ENCODE measurements around the gene DNAH1. TPM values are rescaled to one million over a fixed set of nuclear protein-coding genes. Genes with fewer than 3 reads are reported as not detected.

The DNAH1 gene
- polyA plus RNA-seq, 1 donor = 22.9 TPM

- Histone ChIP-seq H3K4me1 (ENCODE audit: control insufficient read depth, insufficient read depth, low read length) (peaks cover 4% of the 10 kb centered on the region), H3K4me3 (ENCODE audit: low read length) (no peak overlapping the region), H3K9me3 (ENCODE audit: control insufficient read depth, low read depth, low read length) (no peaks in the 10 kb centered on the region), H3K27ac (ENCODE audit: low read length) (no peak overlapping the region), H3K36me3 (ENCODE audit: control insufficient read depth, insufficient read depth, low read length) (no peaks in the 10 kb centered on the region), H3K27me3 (ENCODE audit: control insufficient read depth, insufficient read depth, low read length) (no peaks in the 10 kb centered on the region)
- WGBS (ENCODE audit: insufficient coverage, low lambda C conversion rate) = no CpG with 5 or more reads among the region's 3 CpGs
- DNase-seq = no peak
Measured at GRCh38 chr3:52429031-52429430, 112.9 kb downstream of the DNAH1 start.

GRCh38 chr3:52429779-52430415 is 113.8 kb downstream of the DNAH1 start:
- peak overlapping the region; percentile 10 for H3K27ac ChIP-seq (ENCODE audit: low read length)
- peak in 1 of 2 donors; percentile 32 for DNase-seq

GRCh38 chr3:52430416-52430810 is 114.3 kb downstream of the DNAH1 start:
- DNase-seq = no peak
- no peak overlapping the region for H3K4me3 ChIP-seq (ENCODE audit: low read length)
- H3K27me3 ChIP-seq (ENCODE audit: control insufficient read depth, insufficient read depth, low read length) = no peaks in the 10 kb centered on the region
- H3K4me1 ChIP-seq (ENCODE audit: control insufficient read depth, insufficient read depth, low read length) = peaks cover 4% of the 10 kb centered on the region
- H3K9me3 ChIP-seq (ENCODE audit: control insufficient read depth, low read depth, low read length) = no peaks in the 10 kb centered on the region
- peak overlapping the region; percentile 10 for H3K27ac ChIP-seq (ENCODE audit: low read length)
- WGBS (ENCODE audit: insufficient coverage, low lambda C conversion rate) = no CpG with 5 or more reads among the region's 9 CpGs
- no peaks in the 10 kb centered on the region for H3K36me3 ChIP-seq (ENCODE audit: control insufficient read depth, insufficient read depth, low read length)

More at GRCh38 chr3:52429779-52430415, 113.8 kb downstream of the DNAH1 start:
- H3K27me3 ChIP-seq (ENCODE audit: control insufficient read depth, insufficient read depth, low read length) = no peaks in the 10 kb centered on the region
- peaks cover 4% of the 10 kb centered on the region for H3K4me1 ChIP-seq (ENCODE audit: control insufficient read depth, insufficient read depth, low read length)
- no peak overlapping the region for H3K4me3 ChIP-seq (ENCODE audit: low read length)
- WGBS (ENCODE audit: insufficient coverage, low lambda C conversion rate) = no CpG with 5 or more reads among the region's 7 CpGs
- no peaks in the 10 kb centered on the region for H3K36me3 ChIP-seq (ENCODE audit: control insufficient read depth, insufficient read depth, low read length)
- H3K9me3 ChIP-seq (ENCODE audit: control insufficient read depth, low read depth, low read length) = no peaks in the 10 kb centered on the region

- Histone ChIP-seq H3K36me3 (ENCODE audit: control insufficient read depth, insufficient read depth, low read length) (no peaks in the 10 kb centered on the region), H3K4me3 (ENCODE audit: low read length) (no peak overlapping the region), H3K9me3 (ENCODE audit: control insufficient read depth, low read depth, low read length) (no peaks in the 10 kb centered on the region), H3K27ac (ENCODE audit: low read length) (no peak overlapping the region), H3K27me3 (ENCODE audit: control insufficient read depth, insufficient read depth, low read length) (no peaks in the 10 kb centered on the region), H3K4me1 (ENCODE audit: control insufficient read depth, insufficient read depth, low read length) (peaks cover 4% of the 10 kb centered on the region)
- WGBS (ENCODE audit: insufficient coverage, low lambda C conversion rate) = 100% methylated on average over 1 of the region's 10 CpGs
- no peak for DNase-seq
Measured at GRCh38 chr3:52431459-52432223, 115.5 kb downstream of the DNAH1 start.

DNA sequence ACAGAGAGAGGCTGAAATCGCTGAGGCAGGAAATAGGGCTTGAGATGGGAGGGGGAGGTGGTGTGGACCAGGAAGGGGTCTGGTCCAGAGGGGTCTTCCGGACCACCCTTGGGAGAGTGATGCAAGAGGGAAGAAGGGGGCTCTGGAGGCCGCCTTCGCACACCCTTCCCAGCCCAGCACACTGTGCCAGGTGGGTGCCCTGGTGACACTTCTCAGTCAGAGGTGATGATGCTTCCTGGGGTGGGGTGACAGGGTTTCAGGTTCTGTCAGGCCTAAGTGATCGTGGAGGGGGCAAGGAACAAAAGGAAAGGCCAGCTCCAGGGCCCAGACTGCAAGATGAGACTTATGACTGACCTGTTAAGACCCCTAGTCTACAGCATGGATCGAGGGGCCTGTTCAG is 116.1 kb downstream of the DNAH1 start:
- no CpG with 5 or more reads among the region's 6 CpGs for WGBS (ENCODE audit: insufficient coverage, low lambda C conversion rate)
- no peak overlapping the region for H3K27ac ChIP-seq (ENCODE audit: low read length)
- no peak for DNase-seq

GRCh38 chr3:52432691-52433141 is 116.6 kb downstream of the DNAH1 start:
- peaks cover 4% of the 10 kb centered on the region for H3K4me1 ChIP-seq (ENCODE audit: control insufficient read depth, insufficient read depth, low read length)
- H3K36me3 ChIP-seq (ENCODE audit: control insufficient read depth, insufficient read depth, low read length) = no peaks in the 10 kb centered on the region
- no peaks in the 10 kb centered on the region for H3K9me3 ChIP-seq (ENCODE audit: control insufficient read depth, low read depth, low read length)
- DNase-seq = no peak
- no peaks in the 10 kb centered on the region for H3K27me3 ChIP-seq (ENCODE audit: control insufficient read depth, insufficient read depth, low read length)
- no peak overlapping the region for H3K27ac ChIP-seq (ENCODE audit: low read length)
- H3K4me3 ChIP-seq (ENCODE audit: low read length) = no peak overlapping the region
- no CpG with 5 or more reads among the region's 4 CpGs for WGBS (ENCODE audit: insufficient coverage, low lambda C conversion rate)

More for the DNA sequence above, 116.1 kb downstream of the DNAH1 start:
- H3K4me3 ChIP-seq (ENCODE audit: low read length) = no peak overlapping the region
- no peaks in the 10 kb centered on the region for H3K27me3 ChIP-seq (ENCODE audit: control insufficient read depth, insufficient read depth, low read length)
- no peaks in the 10 kb centered on the region for H3K36me3 ChIP-seq (ENCODE audit: control insufficient read depth, insufficient read depth, low read length)
- H3K9me3 ChIP-seq (ENCODE audit: control insufficient read depth, low read depth, low read length) = no peaks in the 10 kb centered on the region
- H3K4me1 ChIP-seq (ENCODE audit: control insufficient read depth, insufficient read depth, low read length) = peaks cover 4% of the 10 kb centered on the region

GRCh38 chr3:52433328-52433995 is 117.3 kb downstream of the DNAH1 start:
- no peaks in the 10 kb centered on the region for H3K9me3 ChIP-seq (ENCODE audit: control insufficient read depth, low read depth, low read length)
- DNase-seq = no peak
- WGBS (ENCODE audit: insufficient coverage, low lambda C conversion rate) = no CpG with 5 or more reads among the region's 10 CpGs
- no peaks in the 10 kb centered on the region for H3K27me3 ChIP-seq (ENCODE audit: control insufficient read depth, insufficient read depth, low read length)
- H3K27ac ChIP-seq (ENCODE audit: low read length) = no peak overlapping the region
- H3K36me3 ChIP-seq (ENCODE audit: control insufficient read depth, insufficient read depth, low read length) = no peaks in the 10 kb centered on the region
- no peak overlapping the region for H3K4me3 ChIP-seq (ENCODE audit: low read length)
- peaks cover 4% of the 10 kb centered on the region for H3K4me1 ChIP-seq (ENCODE audit: control insufficient read depth, insufficient read depth, low read length)

DNA sequence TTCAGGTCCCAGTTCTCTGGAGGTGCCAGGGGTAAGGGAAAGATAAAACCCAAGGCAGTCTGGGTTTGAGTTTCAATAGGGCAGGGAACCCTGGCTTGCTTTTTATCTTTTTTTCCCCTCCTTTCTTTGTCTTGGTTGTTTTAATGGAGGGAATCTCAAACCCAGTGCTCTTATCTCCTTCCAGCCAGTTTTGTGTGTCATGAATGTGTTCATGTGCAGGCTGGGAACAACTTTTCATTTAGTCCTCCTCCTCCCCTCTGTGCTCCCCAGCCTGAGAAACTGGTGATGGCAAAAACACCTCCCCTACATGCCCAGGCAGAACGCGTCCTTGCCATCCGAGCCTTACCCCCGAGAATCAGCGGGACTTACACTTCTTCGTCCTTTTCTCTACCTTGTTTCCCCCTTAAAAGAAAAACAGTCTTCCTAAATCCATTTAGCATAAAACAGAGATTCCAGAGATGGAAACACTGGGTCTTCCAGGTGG is 117.9 kb downstream of the DNAH1 start:
- Histone ChIP-seq H3K4me1 (ENCODE audit: control insufficient read depth, insufficient read depth, low read length) (peaks cover 4% of the 10 kb centered on the region), H3K4me3 (ENCODE audit: low read length) (no peak overlapping the region), H3K27ac (ENCODE audit: low read length) (no peak overlapping the region), H3K27me3 (ENCODE audit: control insufficient read depth, insufficient read depth, low read length) (no peaks in the 10 kb centered on the region), H3K9me3 (ENCODE audit: control insufficient read depth, low read depth, low read length) (no peaks in the 10 kb centered on the region), H3K36me3 (ENCODE audit: control insufficient read depth, insufficient read depth, low read length) (no peaks in the 10 kb centered on the region)
- DNase-seq = no peak
- WGBS (ENCODE audit: insufficient coverage, low lambda C conversion rate) = no CpG with 5 or more reads among the region's 6 CpGs

- Histone ChIP-seq H3K9me3 (ENCODE audit: control insufficient read depth, low read depth, low read length) (no peaks in the 10 kb centered on the region), H3K36me3 (ENCODE audit: control insufficient read depth, insufficient read depth, low read length) (no peaks in the 10 kb centered on the region), H3K4me1 (ENCODE audit: control insufficient read depth, insufficient read depth, low read length) (peaks cover 4% of the 10 kb centered on the region), H3K27ac (ENCODE audit: low read length) (no peak overlapping the region), H3K27me3 (ENCODE audit: control insufficient read depth, insufficient read depth, low read length) (no peaks in the 10 kb centered on the region), H3K4me3 (ENCODE audit: low read length) (no peak overlapping the region)
- DNase-seq = no peak
- no CpG with 5 or more reads among the region's 9 CpGs for WGBS (ENCODE audit: insufficient coverage, low lambda C conversion rate)
Measured at GRCh38 chr3:52434491-52435115, 118.5 kb downstream of the DNAH1 start.
